Lower lobe of right lung (tissue), 2 donors: ENCODE data around the gene MICU1. TPM values are rescaled to one million over a fixed set of nuclear protein-coding genes. Genes with fewer than 3 reads are reported as not detected.
"Not testable (repeated sequence)": the region's sequence is repeated elsewhere in the genome, so short reads cannot be mapped to it uniquely, and the experiment has no call there.

Experiments used
- ATAC-seq, 2 donors: fragments of 200-7000 bp; cut with Tn5 transposase; one replicate each; pipeline ENCODE4 v1.9.1; 2020 to 2022; ENCODE audit warnings: mild to moderate bottlenecking in 2 of 2, moderate library complexity in 2 of 2
- DNase-seq: peaks from one replicate; pipeline ENCODE4 v3.0.0-alpha.2; 2020
- H3K27ac ChIP-seq: fragments of 200-600 bp; one replicate; pipeline ENCODE4 v1.8.0; 2022
- H3K27me3 ChIP-seq: fragments of 200-600 bp; one replicate; pipeline ENCODE4 v1.8.0; 2022; ENCODE audit warnings: low read depth
- H3K36me3 ChIP-seq: fragments of 200-600 bp; one replicate; pipeline ENCODE4 v1.8.0; 2022; ENCODE audit warnings: mild to moderate bottlenecking
- H3K4me1 ChIP-seq: fragments of 200-600 bp; one replicate; pipeline ENCODE4 v1.8.0; 2022
- H3K4me3 ChIP-seq: fragments of 200-600 bp; one replicate; pipeline ENCODE4 v1.8.0; 2022; ENCODE audit warnings: mild to moderate bottlenecking
- H3K9me3 ChIP-seq: fragments of 200-600 bp; one replicate; pipeline ENCODE4 v1.8.0; 2022
- CTCF ChIP-seq: fragments of 200-600 bp; IDR thresholded peaks from one replicate; pipeline ENCODE4 v1.8.0; 2022; ENCODE audit warnings: antibody characterized with exemption, mild to moderate bottlenecking
- intact Hi-C: fragments of 100-400 bp; cut with DNase I; formaldehyde crosslinking; loops from one replicate; pipeline ENCODE4 v1.11.0; 2022
- total RNA-seq: library from RNA; stranded (reverse); fragmentation: NEBNext Ultra II Directional; extraction: Animal tissue kit (Norgen Biotek cat#: 25700); gene quantifications from one replicate; pipeline ENCODE4 v1.2.1, GENCODE V29; 2021
- donor health status: DM: no; HTN: yes; CAD: no; lungs with severe emphysema.

Gene MICU1
- total RNA-seq, 1 donor from 2014 or later = 57.1 TPM

GRCh38 chr10:72414642-72415041 is 211.2 kb downstream of the MICU1 start:
- peaks cover 9% of the 10 kb centered on the region for H3K9me3 ChIP-seq
- no peak for DNase-seq
- no peak for ATAC-seq
- H3K4me3 ChIP-seq = no peak overlapping the region
- peaks cover 2% of the 10 kb centered on the region for H3K36me3 ChIP-seq
- H3K4me1 ChIP-seq = no peaks in the 10 kb centered on the region
- no peaks in the 10 kb centered on the region for H3K27me3 ChIP-seq
- no peak overlapping the region for H3K27ac ChIP-seq
- no peak for TF ChIP-seq CTCF
- intact Hi-C loops = no loop called here

- no peak for TF ChIP-seq CTCF
- no peak for ATAC-seq
- no peak overlapping the region for H3K27ac ChIP-seq
- peaks cover 6% of the 10 kb centered on the region for H3K9me3 ChIP-seq
- H3K4me1 ChIP-seq = no peaks in the 10 kb centered on the region
- no peaks in the 10 kb centered on the region for H3K27me3 ChIP-seq
- intact Hi-C loops = no loop called here
- no peak overlapping the region for H3K4me3 ChIP-seq
- no peak for DNase-seq
- peaks cover 6% of the 10 kb centered on the region for H3K36me3 ChIP-seq
Observed at GRCh38 chr10:72409167-72409566, 216.7 kb downstream of the MICU1 start.

- no peaks in the 10 kb centered on the region for H3K9me3 ChIP-seq
- no peak overlapping the region for H3K27ac ChIP-seq
- H3K4me1 ChIP-seq = no peaks in the 10 kb centered on the region
- H3K36me3 ChIP-seq = peaks cover 6% of the 10 kb centered on the region
- DNase-seq (no peak), ATAC-seq (no peak)
- intact Hi-C loops = no loop called here
- H3K27me3 ChIP-seq = no peaks in the 10 kb centered on the region
- TF ChIP-seq CTCF = no peak
- no peak overlapping the region for H3K4me3 ChIP-seq
Observed at GRCh38 chr10:72407927-72408600, 217.8 kb downstream of the MICU1 start.

- TF ChIP-seq CTCF = no peak
- Histone ChIP-seq H3K27ac (no peak overlapping the region), H3K36me3 (peaks cover 6% of the 10 kb centered on the region), H3K9me3 (no peaks in the 10 kb centered on the region), H3K4me3 (no peak overlapping the region), H3K27me3 (no peaks in the 10 kb centered on the region), H3K4me1 (no peaks in the 10 kb centered on the region)
- intact Hi-C loops = no loop called here
- ATAC-seq = no peak
- DNase-seq = no peak
Observed at GRCh38 chr10:72407471-72407870, 218.4 kb downstream of the MICU1 start.

- DNase-seq, H3K36me3 ChIP-seq, H3K27me3 ChIP-seq, H3K27ac ChIP-seq, intact Hi-C loops, H3K4me1 ChIP-seq, ATAC-seq, H3K9me3 ChIP-seq, H3K4me3 ChIP-seq: not testable (repeated sequence)
Observed at GRCh38 chr10:72395581-72395980, 230.3 kb downstream of the MICU1 start.

- no peak overlapping the region for H3K4me3 ChIP-seq
- intact Hi-C loops = no loop called here
Observed at GRCh38 chr10:72392571-72392970, 233.3 kb downstream of the MICU1 start.

More at GRCh38 chr10:72392571-72392970, 233.3 kb downstream of the MICU1 start:
- H3K27me3 ChIP-seq = no peaks in the 10 kb centered on the region
- H3K9me3 ChIP-seq = no peaks in the 10 kb centered on the region
- DNase-seq (no peak), ATAC-seq (no peak)
- no peak overlapping the region for H3K27ac ChIP-seq
- H3K4me1 ChIP-seq = no peaks in the 10 kb centered on the region
- H3K36me3 ChIP-seq = peaks cover 9% of the 10 kb centered on the region
- TF ChIP-seq CTCF = no peak
